Stimulated activated CD8-positive, alpha-beta memory T cell treated with anti-CD3 and anti-CD28 coated beads, Interleukin-7, amount 100 ng/mL, for 4 hours (primary cell): ENCODE data around the gene MAP3K1.
A peak's percentile ranks its signal among the peaks of the same experiment; 100 is the strongest.

Experiments used
- DNase-seq, 2 donors: peaks; one replicate each; pipeline ENCODE4 v3.0.0-alpha.2; 2020; ENCODE audit warnings: low read depth in 2 of 2

The MAP3K1 gene

GRCh38 chr5:56909294-56910209, 94.2 kb downstream of the MAP3K1 start, which contains the start of gene SETD9:
SETD9 (plus strand) TSS chr5:56909596; CDS start chr5:56909646, 50 bp downstream.
- DNase-seq = peak; percentile 75 to 89

DNA sequence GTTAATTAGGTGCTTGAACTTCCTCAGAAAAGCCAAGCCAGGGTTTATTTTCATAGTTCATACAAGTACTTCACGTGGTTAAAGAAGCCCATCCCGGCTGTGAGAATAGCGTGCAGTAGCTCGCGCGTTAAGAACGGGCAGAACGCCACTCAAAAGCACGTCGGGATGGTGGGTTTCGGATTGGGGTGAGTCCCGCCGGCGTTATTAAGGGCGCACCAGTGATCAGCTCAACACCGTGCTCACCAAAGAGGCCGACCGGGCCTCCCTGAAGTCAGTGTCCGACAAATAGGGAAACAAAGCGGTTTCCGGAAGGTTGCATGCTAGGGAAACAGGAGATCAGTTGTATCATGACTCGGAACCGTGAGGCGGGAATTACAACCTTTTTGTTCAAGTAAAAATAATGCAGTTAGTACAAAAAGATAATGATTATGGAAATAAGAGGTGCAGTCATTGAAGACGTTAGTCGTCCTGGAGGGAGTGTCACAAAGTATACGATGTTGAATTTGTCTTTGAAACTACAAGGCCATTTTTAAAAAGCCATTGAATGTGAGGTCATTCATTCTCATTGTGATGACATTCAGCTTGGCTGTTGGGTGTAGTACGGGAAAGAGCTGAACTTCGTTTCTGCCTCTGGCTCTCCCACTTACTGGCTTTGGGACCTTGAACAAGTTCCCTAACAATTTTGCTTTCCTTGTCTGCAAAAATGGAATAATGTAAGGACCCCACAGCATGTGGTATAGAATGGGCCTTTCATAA, 95.0 kb downstream of the MAP3K1 start:
- peak in 1 of 2 donors; percentile 24 for DNase-seq

- DNase-seq = no peak
Measured at GRCh38 chr5:56913766-56914165, 98.4 kb downstream of the MAP3K1 start.

DNA sequence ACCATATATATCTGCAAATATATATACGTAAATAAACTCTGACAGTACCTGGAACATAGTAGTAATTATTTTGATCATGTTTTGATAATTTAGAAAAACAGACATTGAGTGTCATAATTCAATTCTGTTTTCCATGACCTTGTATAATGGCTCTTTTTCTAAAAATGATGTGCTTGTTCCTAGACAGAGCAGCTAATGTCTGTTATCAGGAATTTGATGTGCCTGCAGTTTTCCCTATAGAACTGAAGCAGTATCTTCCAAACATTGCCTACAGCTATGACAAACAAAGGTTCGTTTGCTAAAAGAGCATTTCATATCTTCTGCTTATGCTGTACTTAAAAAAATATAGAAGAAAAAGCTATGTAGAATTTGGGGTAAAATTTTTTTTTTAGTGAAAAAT, 99.3 kb downstream of the MAP3K1 start:
- no peak for DNase-seq

GRCh38 chr5:56917534-56917933, 102.2 kb downstream of the MAP3K1 start:
- DNase-seq = no peak

- DNase-seq = no peak
Measured at GRCh38 chr5:56918054-56918453, 102.7 kb downstream of the MAP3K1 start.

- DNase-seq = no peak
Measured at GRCh38 chr5:56919942-56920662, 104.8 kb downstream of the MAP3K1 start.

GRCh38 chr5:56922922-56923321, 107.6 kb downstream of the MAP3K1 start:
- no peak for DNase-seq

GRCh38 chr5:56934325-56934724, 119.0 kb downstream of the MAP3K1 start:
- DNase-seq = no peak

- DNase-seq = no peak
Measured at GRCh38 chr5:56938858-56939257, 123.5 kb downstream of the MAP3K1 start.

- no peak for DNase-seq
Measured at GRCh38 chr5:56941981-56942380, 126.6 kb downstream of the MAP3K1 start.
